Thymus (tissue), 11 donors: ENCODE data around the gene TFRC. TPM values are rescaled to one million over a fixed set of nuclear protein-coding genes. Genes with fewer than 3 reads are reported as not detected.
"Not testable (repeated sequence)": the region's sequence is repeated elsewhere in the genome, so short reads cannot be mapped to it uniquely, and the experiment has no call there.

Experiments used
- DNase-seq, 9 donors: peaks; one replicate each; pipeline ENCODE4 v3.0.0-alpha.2; 2013; ENCODE audit warnings: low spot score in 9 of 9, low read depth in 6 of 9, missing footprints in 1 of 9
- H3K27ac ChIP-seq, 2 donors: one replicate each; pipeline ENCODE4 v1.5.1; 2013; ENCODE audit warnings: control low read depth in 1 of 2, low read depth in 1 of 2, low read length in 1 of 2, mild to moderate bottlenecking in 1 of 2, moderate library complexity in 1 of 2
- H3K27me3 ChIP-seq, 2 donors: one replicate each; pipeline ENCODE4 v1.5.1; 2013; ENCODE audit warnings: low read length in 1 of 2; ENCODE audit not compliant: control insufficient read depth in 2 of 2, insufficient read depth in 1 of 2
- H3K36me3 ChIP-seq, 2 donors: one replicate each; pipeline ENCODE4 v1.5.1; 2013; ENCODE audit warnings: low read length in 1 of 2, mild to moderate bottlenecking in 1 of 2, moderate library complexity in 1 of 2; ENCODE audit not compliant: control insufficient read depth in 2 of 2, insufficient read depth in 2 of 2
- H3K4me1 ChIP-seq, 2 donors: one replicate each; pipeline ENCODE4 v1.5.1; 2013; ENCODE audit warnings: low read length in 2 of 2; ENCODE audit not compliant: control insufficient read depth in 2 of 2, insufficient read depth in 2 of 2
- H3K4me3 ChIP-seq, 2 donors: one replicate each; pipeline ENCODE4 v1.5.1; 2013; ENCODE audit warnings: low read length in 2 of 2, control low read depth in 1 of 2, mild to moderate bottlenecking in 1 of 2
- H3K9me3 ChIP-seq, 2 donors: one replicate each; pipeline ENCODE4 v1.5.1; 2013; ENCODE audit warnings: low read length in 1 of 2, mild to moderate bottlenecking in 1 of 2; ENCODE audit not compliant: control insufficient read depth in 2 of 2, insufficient read depth in 1 of 2
- WGBS: extraction: QIAGEN DNeasy Blood & Tissue Kit; methylation state at CpG from one replicate; pipeline ENCODE4 v1.1.7; 2013; 5-methylcytosine and 5-hydroxymethylcytosine counted together
- polyA plus RNA-seq: library from polyadenylated mRNA; stranded (reverse); fragments of 200-250 nt; gene quantifications from one replicate; pipeline ENCODE4 v1.2.3, GENCODE V29; 2013
- total RNA-seq: library from RNA; stranded (reverse); fragments of 120-200 nt; gene quantifications from one replicate; pipeline ENCODE4 v1.2.4, GENCODE V29; 2013
- donor health status: healthy.

The TFRC gene
- total and polyA plus RNA-seq, 2 donors: 32.0 to 48.2 TPM

DNA sequence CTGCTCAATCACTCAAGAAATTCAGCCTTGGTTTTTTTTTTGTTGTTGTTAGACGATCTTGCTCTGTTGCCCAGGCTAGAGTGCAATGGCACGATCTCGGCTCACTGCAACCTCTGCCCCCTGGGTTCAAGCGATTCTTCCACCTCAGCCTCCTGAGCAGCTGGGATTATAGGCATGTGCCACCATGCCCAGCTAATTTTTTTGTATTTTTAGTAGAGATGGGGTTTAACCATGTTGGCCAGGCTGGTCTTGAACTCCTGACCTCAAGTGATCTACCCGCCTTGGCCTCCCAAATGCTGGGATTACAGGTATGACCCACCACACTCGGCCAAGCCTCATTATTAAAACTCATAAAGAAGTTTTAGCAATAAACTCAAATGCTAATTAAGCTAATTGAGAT is 25.5 kb downstream of the TFRC start:
- WGBS: 98% methylated on average over 6 of the region's 6 CpGs
- not testable (repeated sequence) for H3K27me3 ChIP-seq, H3K27ac ChIP-seq, DNase-seq, H3K4me1 ChIP-seq, H3K9me3 ChIP-seq, H3K4me3 ChIP-seq
- peaks cover 76 to 93% of the 10 kb centered on the region in 2 donors for H3K36me3 ChIP-seq

- H3K4me1 ChIP-seq: no peaks in the 10 kb centered on the region
- no peak for DNase-seq
- H3K36me3 ChIP-seq: peaks cover 77 to 93% of the 10 kb centered on the region in 2 donors
- no peaks in the 10 kb centered on the region for H3K27me3 ChIP-seq
- no peak overlapping the region for H3K27ac ChIP-seq
- no peak overlapping the region for H3K4me3 ChIP-seq
- no peaks in the 10 kb centered on the region for H3K9me3 ChIP-seq
- 98% methylated on average over 10 of the region's 10 CpGs for WGBS
Measured at GRCh38 chr3:196055683-196056270, 26.1 kb downstream of the TFRC start.

DNA sequence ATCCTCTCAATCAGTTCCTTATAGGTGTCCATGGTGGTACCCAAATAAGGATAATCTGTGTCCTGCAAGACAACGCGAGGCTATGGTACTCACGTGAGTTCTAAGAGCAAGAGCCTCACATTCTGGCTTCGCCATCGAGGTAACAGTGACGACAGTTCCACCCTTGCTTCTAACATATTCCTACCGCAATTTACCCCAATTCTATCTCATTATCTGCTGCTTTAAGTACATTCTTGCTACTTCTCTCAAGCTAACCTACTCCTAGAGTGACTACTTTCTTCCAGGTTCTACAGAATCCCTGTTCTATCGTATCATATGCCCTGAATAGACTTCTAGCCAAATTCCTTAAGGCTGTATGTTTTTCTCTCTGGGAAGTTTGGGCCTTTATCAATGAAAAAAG is 26.6 kb downstream of the TFRC start:
- H3K27me3 ChIP-seq: no peaks in the 10 kb centered on the region
- H3K27ac ChIP-seq: no peak overlapping the region
- 93% methylated on average over 8 of the region's 8 CpGs for WGBS
- no peak overlapping the region for H3K4me3 ChIP-seq
- H3K4me1 ChIP-seq: no peaks in the 10 kb centered on the region
- DNase-seq: no peak
- H3K9me3 ChIP-seq: no peaks in the 10 kb centered on the region
- peaks cover 72 to 95% of the 10 kb centered on the region in 2 donors for H3K36me3 ChIP-seq

- DNase-seq: no peak
- Histone ChIP-seq H3K27me3 (no peaks in the 10 kb centered on the region), H3K27ac (no peak overlapping the region), H3K9me3 (no peaks in the 10 kb centered on the region), H3K36me3 (peaks cover 74 to 95% of the 10 kb centered on the region in 2 donors), H3K4me3 (no peak overlapping the region), H3K4me1 (no peaks in the 10 kb centered on the region)
- WGBS: 96% methylated on average over 10 of the region's 10 CpGs
Measured at GRCh38 chr3:196054661-196055060, 27.2 kb downstream of the TFRC start.

DNA sequence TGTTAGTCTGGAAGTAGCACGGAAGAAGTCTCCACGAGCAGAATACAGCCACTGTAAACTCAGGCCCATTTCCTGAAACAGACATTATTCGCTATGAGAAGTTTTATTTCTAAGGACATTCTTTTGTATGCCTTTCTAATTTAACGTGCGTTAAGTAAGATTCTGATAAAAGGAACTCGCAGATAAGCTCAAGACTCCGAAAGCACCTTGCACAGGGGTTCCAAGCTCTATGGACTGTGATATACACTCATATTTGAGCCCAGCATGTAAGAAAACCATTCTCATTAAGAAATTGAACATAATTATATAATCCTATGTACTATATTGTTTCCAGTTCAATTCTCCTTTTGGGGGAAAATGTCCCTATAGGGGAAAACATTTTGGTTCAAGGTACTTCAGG is 28.4 kb downstream of the TFRC start:
- Histone ChIP-seq H3K36me3 (peaks cover 71 to 97% of the 10 kb centered on the region in 2 donors), H3K4me1 (no peaks in the 10 kb centered on the region), H3K9me3 (no peaks in the 10 kb centered on the region), H3K27me3 (no peaks in the 10 kb centered on the region), H3K27ac (no peak overlapping the region), H3K4me3 (no peak overlapping the region)
- DNase-seq: no peak
- 99% methylated on average over 7 of the region's 7 CpGs for WGBS

GRCh38 chr3:196051282-196052076 is 30.4 kb downstream of the TFRC start:
- Histone ChIP-seq H3K4me3 (no peak overlapping the region), H3K9me3 (no peaks in the 10 kb centered on the region), H3K4me1 (no peaks in the 10 kb centered on the region), H3K36me3 (peaks cover 60 to 84% of the 10 kb centered on the region in 2 donors), H3K27ac (no peak overlapping the region), H3K27me3 (no peaks in the 10 kb centered on the region)
- WGBS: 97% methylated on average over 6 of the region's 6 CpGs
- no peak for DNase-seq

DNA sequence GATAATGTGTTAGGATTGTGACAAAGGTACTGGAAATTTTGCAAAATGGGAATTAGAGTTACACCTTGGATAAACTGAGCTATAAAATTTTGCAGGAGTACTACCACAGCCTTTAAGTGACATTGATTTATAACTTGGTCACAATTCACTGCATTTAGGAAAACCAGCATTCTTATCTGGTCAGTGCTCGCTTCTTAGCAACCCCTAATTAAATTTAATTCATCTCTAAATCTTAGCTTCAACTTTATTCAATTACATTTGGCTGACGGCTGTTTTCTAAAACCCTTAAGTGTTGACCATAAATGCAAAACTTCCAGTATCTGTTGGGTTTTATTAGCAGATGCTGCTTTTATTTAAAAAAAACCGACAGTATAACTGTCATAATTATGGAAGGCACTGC is 31.3 kb downstream of the TFRC start:
- Histone ChIP-seq H3K9me3 (no peaks in the 10 kb centered on the region), H3K4me1 (no peaks in the 10 kb centered on the region), H3K36me3 (peaks cover 51 to 75% of the 10 kb centered on the region in 2 donors), H3K4me3 (no peak overlapping the region), H3K27me3 (no peaks in the 10 kb centered on the region), H3K27ac (no peak overlapping the region)
- DNase-seq: no peak
- 95% methylated on average over 3 of the region's 3 CpGs for WGBS

DNA sequence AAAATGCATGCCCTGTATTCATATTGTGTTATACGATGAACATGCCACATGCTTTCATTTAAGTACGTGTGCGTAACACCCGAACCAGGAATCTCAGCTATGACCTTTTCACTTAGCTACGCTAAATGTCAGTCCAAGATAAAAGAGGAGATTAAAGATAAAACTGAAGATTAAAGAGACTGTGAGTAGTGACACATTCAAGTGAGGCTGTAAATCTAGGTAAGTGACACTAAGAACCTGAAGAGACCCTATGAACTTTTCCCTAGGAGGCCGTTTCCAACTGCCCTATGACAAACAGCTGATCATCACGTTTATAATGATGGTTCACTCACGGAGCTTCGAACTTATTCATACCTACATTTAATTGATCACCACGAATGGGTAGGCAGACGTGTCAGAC is 32.2 kb downstream of the TFRC start:
- 87% methylated on average over 11 of the region's 11 CpGs for WGBS

GRCh38 chr3:196048922-196049598 is 32.8 kb downstream of the TFRC start:
- no peaks in the 10 kb centered on the region for H3K4me1 ChIP-seq
- peaks cover 47 to 60% of the 10 kb centered on the region in 2 donors for H3K36me3 ChIP-seq
- peak overlapping the region in 1 of 2 donors; percentile 31 for H3K27ac ChIP-seq
- DNase-seq: no peak
- no peaks in the 10 kb centered on the region for H3K9me3 ChIP-seq
- 96% methylated on average over 9 of the region's 9 CpGs for WGBS
- H3K4me3 ChIP-seq: no peak overlapping the region
- no peaks in the 10 kb centered on the region for H3K27me3 ChIP-seq

More for the DNA sequence above, 32.2 kb downstream of the TFRC start:
- Histone ChIP-seq H3K36me3 (peaks cover 48 to 66% of the 10 kb centered on the region in 2 donors), H3K27me3 (no peaks in the 10 kb centered on the region), H3K4me3 (no peak overlapping the region), H3K27ac (no peak overlapping the region), H3K9me3 (no peaks in the 10 kb centered on the region), H3K4me1 (no peaks in the 10 kb centered on the region)
- peak in 1 of 9 donors; percentile 13 for DNase-seq
